Breast epithelium (tissue), 4 donors: Measurements from ENCODE around the gene CYB561. TPM values are rescaled to one million over a fixed set of nuclear protein-coding genes. Genes with fewer than 3 reads are reported as not detected.

Source experiments
- DNase-seq, 2 donors: peaks; one replicate each; pipeline ENCODE4 v3.0.0-alpha.2; 2019; ENCODE audit warnings: low spot score in 2 of 2
- H3K27ac ChIP-seq, 2 donors: fragments of 200-600 bp; sonication (generic) in 1 of 2; one replicate each; pipeline ENCODE4 v1.5.1; 2016 to 2019; ENCODE audit warnings: mild to moderate bottlenecking in 1 of 2
- H3K27me3 ChIP-seq, 2 donors: fragments of 200-600 bp; sonication (generic) in 1 of 2; one replicate each; pipeline versions ENCODE4 v1.5.1 to v1.6.0; 2017 to 2019; ENCODE audit warnings: control low read depth in 1 of 2, mild to moderate bottlenecking in 1 of 2
- H3K36me3 ChIP-seq: fragments of 200-600 bp; one replicate; pipeline ENCODE4 v1.5.1; 2019
- H3K4me1 ChIP-seq, 2 donors: fragments of 200-600 bp; sonication (generic); one replicate each; pipeline ENCODE4 v1.5.1; 2016 to 2019; ENCODE audit warnings: control low read depth in 1 of 2
- H3K4me3 ChIP-seq, 3 donors: fragments of 200-600 bp; sonication (generic); 1 replicate in 2 of 3; 2 replicates in 1 of 3; pipeline ENCODE4 v1.5.1; 2016 to 2019; ENCODE audit warnings: mild to moderate bottlenecking in 3 of 3, moderate library complexity in 2 of 3
- H3K9me3 ChIP-seq, 2 donors: fragments of 200-600 bp; sonication (generic) in 1 of 2; one replicate each; pipeline ENCODE4 v1.5.1; 2016 to 2019; ENCODE audit warnings: control low read depth in 1 of 2
- CTCF ChIP-seq, 3 donors: fragments of 450-650 bp; IDR thresholded peaks; one replicate each; pipeline ENCODE4 v1.5.1; 2016 to 2017; ENCODE audit warnings: antibody characterized with exemption in 3 of 3, mild to moderate bottlenecking in 3 of 3, moderate library complexity in 3 of 3
- POLR2A ChIP-seq: fragments of 450-650 bp; IDR thresholded peaks from one replicate; pipeline ENCODE4 v1.6.1; 2016; ENCODE audit warnings: antibody characterized with exemption, mild to moderate bottlenecking, moderate library complexity
- POLR2AphosphoS5 ChIP-seq, 3 donors: sonication (generic); formaldehyde crosslinking; IDR thresholded peaks; one replicate each; pipeline ENCODE4 v1.6.1; 2017; ENCODE audit warnings: antibody characterized with exemption in 3 of 3
- intact Hi-C: fragments of 100-400 bp; cut with DNase I; formaldehyde crosslinking; loops from one replicate; pipeline ENCODE4 v1.15.1; 2023; ENCODE audit warnings: low total_unique reads
- total RNA-seq, 3 donors: library from RNA; depleted of rRNA; stranded (reverse); fragments of >200 nt; gene quantifications; one replicate each; pipeline ENCODE4 v1.1.0, GENCODE V29; 2016

The CYB561 gene
- total RNA-seq, 3 donors from 2014 or later = 14.6 to 52.4 (median 43.3) TPM

- intact Hi-C loops = no loop called here
- Histone ChIP-seq H3K27ac (no peak overlapping the region), H3K4me3 (no peak overlapping the region), H3K4me1 (no peaks in the 10 kb centered on the region), H3K27me3 (no peaks in the 10 kb centered on the region), H3K9me3 (no peaks in the 10 kb centered on the region), H3K36me3 (no peaks in the 10 kb centered on the region)
- TF ChIP-seq CTCF (IDR thresholded peaks at IDR 0.05) (no peak), POLR2AphosphoS5 (IDR thresholded peaks at IDR 0.05) (no peak), POLR2A (no peak)
- DNase-seq = no peak
Observed at GRCh38 chr17:63418540-63418939, 27.6 kb downstream of the CYB561 start.

- H3K4me1 ChIP-seq = no peaks in the 10 kb centered on the region
- DNase-seq = no peak
- TF ChIP-seq CTCF (IDR thresholded peaks at IDR 0.05) (no peak), POLR2AphosphoS5 (IDR thresholded peaks at IDR 0.05) (no peak), POLR2A (no peak)
- H3K4me3 ChIP-seq = no peak overlapping the region
- intact Hi-C loops = no loop called here
- H3K27me3 ChIP-seq = no peaks in the 10 kb centered on the region
- H3K27ac ChIP-seq = no peak overlapping the region
- no peaks in the 10 kb centered on the region for H3K9me3 ChIP-seq
- no peaks in the 10 kb centered on the region for H3K36me3 ChIP-seq
Observed at GRCh38 chr17:63414222-63414621, 31.9 kb downstream of the CYB561 start.

- H3K36me3 ChIP-seq = no peaks in the 10 kb centered on the region
- no peak overlapping the region for H3K27ac ChIP-seq
- DNase-seq = no peak
- H3K27me3 ChIP-seq = no peaks in the 10 kb centered on the region
- no peak overlapping the region for H3K4me3 ChIP-seq
- no peaks in the 10 kb centered on the region for H3K4me1 ChIP-seq
- intact Hi-C loops = no loop called here
- TF ChIP-seq POLR2AphosphoS5 (IDR thresholded peaks at IDR 0.05) (no peak), POLR2A (no peak), CTCF (IDR thresholded peaks at IDR 0.05) (no peak)
- no peaks in the 10 kb centered on the region for H3K9me3 ChIP-seq
Observed at GRCh38 chr17:63413128-63413527, 33.0 kb downstream of the CYB561 start.

GRCh38 chr17:63412234-63412633 is 33.9 kb downstream of the CYB561 start:
- intact Hi-C loops = no loop called here

More at GRCh38 chr17:63412234-63412633, 33.9 kb downstream of the CYB561 start:
- Histone ChIP-seq H3K9me3 (no peaks in the 10 kb centered on the region), H3K36me3 (no peaks in the 10 kb centered on the region), H3K27ac (no peak overlapping the region), H3K27me3 (no peaks in the 10 kb centered on the region), H3K4me3 (no peak overlapping the region), H3K4me1 (no peaks in the 10 kb centered on the region)
- TF ChIP-seq POLR2A (no peak), POLR2AphosphoS5 (IDR thresholded peaks at IDR 0.05) (no peak), CTCF (IDR thresholded peaks at IDR 0.05) (no peak)
- DNase-seq = no peak
